HT1080 (cell line): ENCODE results near the gene RIOK3. TPM values are rescaled to one million over a fixed set of nuclear protein-coding genes. Genes with fewer than 3 reads are reported as not detected.
"Not testable (repeated sequence)": the region's sequence is repeated elsewhere in the genome, so short reads cannot be mapped to it uniquely, and the experiment has no call there.

Experiments used
- DNase-seq: peaks from one replicate; pipeline ENCODE4 v3.0.0-alpha.2; 2015; ENCODE audit warnings: low read depth
- polyA plus RNA-seq, 2 experiments: library from polyadenylated mRNA; depleted of rRNA; stranded (reverse); fragments of >200 nt; gene quantifications; 2 replicates each; pipeline ENCODE4 v1.2.3, GENCODE V29; 2015
- total RNA-seq: library from RNA; depleted of rRNA; stranded (reverse); fragments of >200 nt; shearing (Covaris generic); gene quantifications from 2 replicates; pipeline ENCODE4 v1.2.3, GENCODE V29; 2014; rRNA removed

Gene RIOK3
- total RNA-seq: 20.7 and 25.5 TPM in 2 replicates
- 39.6 and 60.0 TPM in 2 replicates for polyA plus RNA-seq (2015; cell fraction: cytosol; rRNA removed)
- 109 and 122 TPM in 2 replicates for polyA plus RNA-seq (2015; cell fraction: nucleus; rRNA removed)

GRCh38 chr18:23452728-23453679 is at the start of gene RIOK3:
Gene RIOK3, plus strand, starts transcription at chr18:23453287. Its CDS starts 153 bp downstream, at chr18:23453440.
- DNase-seq: peak; percentile 96

GRCh38 chr18:23403310-23403709 is 49.8 kb upstream of the RIOK3 start:
- DNase-seq: no peak

- no peak for DNase-seq
These were observed 47.5 kb upstream of the RIOK3 start for GRCh38 chr18:23405636-23406035.

- peak; percentile 7 for DNase-seq
These were observed 46.8 kb upstream of the RIOK3 start for GRCh38 chr18:23406271-23406787.

- DNase-seq: no peak
These were observed 40.6 kb upstream of the RIOK3 start for GRCh38 chr18:23412351-23412964.

GRCh38 chr18:23415515-23415914 is 37.6 kb upstream of the RIOK3 start:
- DNase-seq: no peak

- DNase-seq: no peak
These were observed 36.8 kb upstream of the RIOK3 start for GRCh38 chr18:23416298-23416697.

GRCh38 chr18:23421277-23421676 is 31.8 kb upstream of the RIOK3 start:
- DNase-seq: no peak

GRCh38 chr18:23422751-23423418 is 30.2 kb upstream of the RIOK3 start:
- peak; percentile 50 for DNase-seq

GRCh38 chr18:23424616-23425015 is 28.5 kb upstream of the RIOK3 start:
- no peak for DNase-seq

- no peak for DNase-seq
These were observed 24.3 kb upstream of the RIOK3 start for GRCh38 chr18:23428821-23429220.

GRCh38 chr18:23429538-23429937 is 23.5 kb upstream of the RIOK3 start:
- DNase-seq: not testable (repeated sequence)

GRCh38 chr18:23433360-23433759 is 19.7 kb upstream of the RIOK3 start:
- DNase-seq: no peak

GRCh38 chr18:23437357-23438045 is 15.6 kb upstream of the RIOK3 start:
- DNase-seq: peak; percentile 67

GRCh38 chr18:23438046-23438377 is 15.1 kb upstream of the RIOK3 start:
- no peak for DNase-seq

- DNase-seq: no peak
These were observed 14.3 kb upstream of the RIOK3 start for GRCh38 chr18:23438608-23439366.

- no peak for DNase-seq
These were observed 13.0 kb upstream of the RIOK3 start for GRCh38 chr18:23440131-23440530.

- no peak for DNase-seq
These were observed 10.1 kb upstream of the RIOK3 start for GRCh38 chr18:23442958-23443357.

- DNase-seq: no peak
These were observed 4.8 kb upstream of the RIOK3 start for GRCh38 chr18:23448291-23448690.

- DNase-seq: no peak
These were observed 3.1 kb upstream of the RIOK3 start for GRCh38 chr18:23450022-23450421.
